Measurements from ENCODE around the gene ENPEP.
"Not testable (repeated sequence)": the region's sequence is repeated elsewhere in the genome, so short reads cannot be mapped to it uniquely, and the experiment has no call there.

ENPEP gene

GRCh38 chr4:110484767-110485166, 8.8 kb downstream of the ENPEP start:
- no peak for DNase-seq

GRCh38 chr4:110485452-110485851, 9.5 kb downstream of the ENPEP start:
- DNase-seq = no peak

- no peak for DNase-seq
Observed at GRCh38 chr4:110486256-110486655, 10.3 kb downstream of the ENPEP start.

GRCh38 chr4:110486850-110487249, 10.9 kb downstream of the ENPEP start:
- not testable (repeated sequence) for DNase-seq

GRCh38 chr4:110487873-110488272, 11.9 kb downstream of the ENPEP start:
- DNase-seq = no peak

- no peak for DNase-seq
Observed at GRCh38 chr4:110489901-110490508, 14.1 kb downstream of the ENPEP start.

- no peak for DNase-seq
Observed at GRCh38 chr4:110492522-110492921, 16.6 kb downstream of the ENPEP start.

- no peak for DNase-seq
Observed at GRCh38 chr4:110493520-110493919, 17.6 kb downstream of the ENPEP start.

- no peak for DNase-seq
Observed at GRCh38 chr4:110498420-110498819, 22.5 kb downstream of the ENPEP start.

- DNase-seq = no peak
Observed at GRCh38 chr4:110499126-110499525, 23.2 kb downstream of the ENPEP start.

GRCh38 chr4:110501826-110502225, 25.9 kb downstream of the ENPEP start:
- DNase-seq = no peak

- DNase-seq = no peak
Observed at GRCh38 chr4:110503270-110504083, 27.5 kb downstream of the ENPEP start.

GRCh38 chr4:110504084-110504435, 28.1 kb downstream of the ENPEP start:
- no peak for DNase-seq

- no peak for DNase-seq
Observed at GRCh38 chr4:110505440-110505839, 29.5 kb downstream of the ENPEP start.

- DNase-seq = no peak
Observed at GRCh38 chr4:110508827-110509710, 33.1 kb downstream of the ENPEP start.

- no peak for DNase-seq
Observed at GRCh38 chr4:110510277-110510676, 34.3 kb downstream of the ENPEP start.

GRCh38 chr4:110510955-110511544, 35.1 kb downstream of the ENPEP start:
- no peak for DNase-seq

- DNase-seq = no peak
Observed at GRCh38 chr4:110512901-110513300, 36.9 kb downstream of the ENPEP start.

GRCh38 chr4:110514889-110515479, 39.0 kb downstream of the ENPEP start:
- no peak for DNase-seq

GRCh38 chr4:110515676-110516075, 39.7 kb downstream of the ENPEP start:
- no peak for DNase-seq

GRCh38 chr4:110516106-110516922, 40.4 kb downstream of the ENPEP start:
- DNase-seq = peak; percentile 60
